H9 (cell line): ENCODE results near the gene CEP131. TPM values are rescaled to one million over a fixed set of nuclear protein-coding genes. Genes with fewer than 3 reads are reported as not detected.

Source experiments
- DNase-seq: peaks from one replicate; pipeline ENCODE4 v3.0.0-alpha.2; 2017
- H2AFZ ChIP-seq: one replicate; pipeline ENCODE4 v1.6.1; 2013; ENCODE audit warnings: mild to moderate bottlenecking, low read length, control low read depth, moderate library complexity
- H2AK5ac ChIP-seq: 2 replicates; pipeline ENCODE4 v1.6.1; 2013; ENCODE audit warnings: low read length, control low read depth, mixed read lengths; ENCODE audit not compliant: insufficient read length
- H2BK120ac ChIP-seq: one replicate; pipeline ENCODE4 v1.6.1; 2013; ENCODE audit warnings: low read depth, mild to moderate bottlenecking, low read length, control low read depth, inconsistent platforms; ENCODE audit not compliant: poor library complexity, severe bottlenecking
- H2BK12ac ChIP-seq: 2 replicates; pipeline ENCODE4 v1.6.1; 2013; ENCODE audit warnings: low read length, control low read depth, mixed read lengths, low read depth; ENCODE audit not compliant: insufficient read length
- H2BK15ac ChIP-seq: 2 replicates; pipeline ENCODE4 v1.6.1; 2013; ENCODE audit warnings: low read depth, low read length, control low read depth
- H2BK20ac ChIP-seq: one replicate; pipeline ENCODE4 v1.6.1; 2013; ENCODE audit warnings: low read depth, mild to moderate bottlenecking, low read length, control low read depth, inconsistent platforms; ENCODE audit not compliant: poor library complexity, severe bottlenecking
- H2BK5ac ChIP-seq: 2 replicates; pipeline ENCODE4 v1.6.1; 2013; ENCODE audit warnings: low read length, control low read depth, mixed read lengths; ENCODE audit not compliant: insufficient read length
- H3K14ac ChIP-seq: 2 replicates; pipeline ENCODE4 v1.6.1; 2013; ENCODE audit warnings: low read length, control low read depth; ENCODE audit not compliant: insufficient read depth
- H3K18ac ChIP-seq: 2 replicates; pipeline ENCODE4 v1.6.1; 2013; ENCODE audit warnings: low read depth, mild to moderate bottlenecking, mixed read lengths, low read length, control low read depth; ENCODE audit not compliant: insufficient read length
- H3K23ac ChIP-seq: 2 replicates; pipeline ENCODE4 v1.6.1; 2013; ENCODE audit warnings: low read length, control low read depth, mixed read lengths, low read depth; ENCODE audit not compliant: insufficient read length
- H3K23me2 ChIP-seq: 2 replicates; pipeline ENCODE4 v1.6.1; 2013; ENCODE audit warnings: low read depth, mild to moderate bottlenecking, mixed read lengths, low read length, control low read depth; ENCODE audit not compliant: insufficient read length, poor library complexity, severe bottlenecking
- H3K27ac ChIP-seq: 2 replicates; pipeline ENCODE4 v1.5.1; 2013; ENCODE audit warnings: low read length, control low read depth, mixed read lengths, low read depth; ENCODE audit not compliant: insufficient read length
- H3K27me3 ChIP-seq: 2 replicates; pipeline ENCODE4 v1.6.1; 2013; ENCODE audit warnings: low read length, control low read depth, inconsistent platforms; ENCODE audit not compliant: insufficient read depth
- H3K4ac ChIP-seq: 2 replicates; pipeline ENCODE4 v1.6.1; 2013; ENCODE audit warnings: low read depth, mild to moderate bottlenecking, control low read depth, inconsistent platforms, low read length, moderate library complexity
- H3K4me1 ChIP-seq: 2 replicates; pipeline ENCODE4 v1.6.1; 2013; ENCODE audit warnings: low read length, control low read depth, inconsistent platforms; ENCODE audit not compliant: insufficient read depth
- H3K4me2 ChIP-seq: 2 replicates; pipeline ENCODE4 v1.6.1; 2013; ENCODE audit warnings: low read length, control low read depth, mixed read lengths; ENCODE audit not compliant: insufficient read length, insufficient read depth
- H3K56ac ChIP-seq: 2 replicates; pipeline ENCODE4 v1.6.1; 2013; ENCODE audit warnings: low read depth, mild to moderate bottlenecking, mixed read lengths, low read length, control low read depth; ENCODE audit not compliant: insufficient read length
- H3K79me1 ChIP-seq: 2 replicates; pipeline ENCODE4 v1.6.1; 2013; ENCODE audit warnings: low read depth, mild to moderate bottlenecking, moderate library complexity, low read length, control low read depth, inconsistent platforms; ENCODE audit not compliant: insufficient read depth, poor library complexity, severe bottlenecking
- H3K79me2 ChIP-seq: 2 replicates; pipeline ENCODE4 v1.6.1; 2013; ENCODE audit warnings: low read length, control low read depth, inconsistent platforms; ENCODE audit not compliant: insufficient read depth
- H3K9ac ChIP-seq: 2 replicates; pipeline ENCODE4 v1.6.1; 2013; ENCODE audit warnings: low read length, control low read depth, mixed read lengths; ENCODE audit not compliant: insufficient read length; ENCODE audit errors: extremely low read depth
- H3K9me3 ChIP-seq: one replicate; pipeline ENCODE4 v1.6.1; 2013; ENCODE audit warnings: low read depth, low read length, inconsistent platforms; ENCODE audit not compliant: control insufficient read depth
- H3T11ph ChIP-seq: one replicate; pipeline ENCODE4 v1.6.1; 2013; ENCODE audit warnings: mild to moderate bottlenecking, low read length, control low read depth, inconsistent platforms
- H4K20me1 ChIP-seq: one replicate; pipeline ENCODE4 v1.6.1; 2013; ENCODE audit not compliant: control insufficient read depth, insufficient read length, insufficient read depth
- H4K5ac ChIP-seq: 2 replicates; pipeline ENCODE4 v1.6.1; 2013; ENCODE audit warnings: low read depth, mild to moderate bottlenecking, mixed read lengths, low read length, control low read depth; ENCODE audit not compliant: insufficient read length
- H4K8ac ChIP-seq: replicated peaks from 2 replicates; pipeline ENCODE4 v1.6.1; 2013; ENCODE audit warnings: low read length, control low read depth, mixed read lengths, low read depth; ENCODE audit not compliant: insufficient read length
- H4K91ac ChIP-seq: 2 replicates; pipeline ENCODE4 v1.6.1; 2013; ENCODE audit warnings: low read depth, mild to moderate bottlenecking, moderate library complexity, mixed read lengths, low read length, control low read depth; ENCODE audit not compliant: insufficient read length
- H3K27ac Mint-ChIP-seq, 3 experiments: 2 replicates in 2 of 3; 3 replicates in 1 of 3; pipeline ENCODE4 v1.8.0; 2020 to 2021; ENCODE audit warnings: mixed read lengths in 3 of 3, mild to moderate bottlenecking in 1 of 3, moderate library complexity in 1 of 3
- H3K27me3 Mint-ChIP-seq: 2 replicates; pipeline ENCODE4 v1.8.0; 2021; ENCODE audit warnings: low read depth, mild to moderate bottlenecking, moderate library complexity, mixed read lengths
- H3K36me3 Mint-ChIP-seq, 3 experiments: 2 replicates in 2 of 3; 3 replicates in 1 of 3; pipeline ENCODE4 v1.8.0; 2020 to 2021; ENCODE audit warnings: low read depth in 3 of 3, mixed read lengths in 3 of 3; ENCODE audit not compliant: insufficient read depth in 1 of 3
- H3K4me1 Mint-ChIP-seq, 2 experiments: 2 replicates each; pipeline ENCODE4 v1.8.0; 2020; ENCODE audit warnings: mixed read lengths in 2 of 2
- H3K4me3 Mint-ChIP-seq, 2 experiments: 2 replicates in 1 of 2; 3 replicates in 1 of 2; pipeline ENCODE4 v1.8.0; 2020 to 2021; ENCODE audit warnings: mild to moderate bottlenecking in 2 of 2, mixed read lengths in 2 of 2, moderate library complexity in 1 of 2
- H3K9me3 Mint-ChIP-seq, 2 experiments: 2 replicates in 1 of 2; 3 replicates in 1 of 2; pipeline ENCODE4 v1.8.0; 2020; ENCODE audit warnings: mild to moderate bottlenecking in 2 of 2, mixed read lengths in 2 of 2, moderate library complexity in 1 of 2
- CTCF ChIP-seq: fragments of 200-600 bp; sonication (generic); conservative IDR thresholded peaks from 3 replicates; pipeline ENCODE4 v1.8.0; 2021; ENCODE audit warnings: antibody characterized with exemption, mild to moderate bottlenecking
- WGBS: extraction: QIAGEN DNeasy Blood & Tissue Kit; methylation state at CpG from one replicate; pipeline ENCODE4 v1.1.7; 2013; ENCODE audit warnings: missing lambda C conversion rate, low lambda C conversion rate, mixed read lengths; ENCODE audit not compliant: insufficient read length; ENCODE audit errors: extremely low coverage; 5-methylcytosine and 5-hydroxymethylcytosine counted together
- total RNA-seq: library from RNA; stranded (reverse); gene quantifications from 2 replicates; pipeline ENCODE4 v1.2.1, GENCODE V29; 2021

CEP131 gene
- total RNA-seq, 1 experiment from 2014 or later = 16.3 TPM

GRCh38 chr17:81192386-81193050, 30.2 kb downstream of the CEP131 start:
- no peak overlapping the region for H3K18ac ChIP-seq
- no peak for DNase-seq
- Mint-ChIP-seq H3K27ac (no peak overlapping the region), H3K36me3 (peaks cover 0 to 10% (median 6%) of the 10 kb centered on the region in 3 experiments; a peak in 5 of 7 replicates), H3K9me3 (no peaks in the 10 kb centered on the region), H3K4me1 (no peaks in the 10 kb centered on the region), H3K27me3 (no peaks in the 10 kb centered on the region), H3K4me3 (no peak overlapping the region)
- no peaks in the 10 kb centered on the region for H3K9me3 ChIP-seq
- H3K14ac ChIP-seq = no peak overlapping the region
- H3K79me1 ChIP-seq = no peaks in the 10 kb centered on the region
- H3T11ph ChIP-seq = no peak overlapping the region
- H3K23me2 ChIP-seq = no peaks in the 10 kb centered on the region
- no CpG with 5 or more reads among the region's 34 CpGs for WGBS
- no peak overlapping the region for H3K27ac ChIP-seq
- no peak overlapping the region for H3K23ac ChIP-seq
- no peaks in the 10 kb centered on the region for H3K4me1 ChIP-seq
- no peak overlapping the region for H3K56ac ChIP-seq
- no peaks in the 10 kb centered on the region for H4K20me1 ChIP-seq
- no peak overlapping the region for H2BK15ac ChIP-seq
- H2BK20ac ChIP-seq = no peak overlapping the region
- no peak overlapping the region for H2AK5ac ChIP-seq
- H4K5ac ChIP-seq = no peak overlapping the region
- H3K27me3 ChIP-seq = no peaks in the 10 kb centered on the region
- TF ChIP-seq CTCF = no peak
- H2AFZ ChIP-seq = no peak overlapping the region
- no peaks in the 10 kb centered on the region for H3K79me2 ChIP-seq
- H3K4me2 ChIP-seq = no peak overlapping the region
- no peak overlapping the region for H2BK5ac ChIP-seq
- no peak overlapping the region for H4K8ac ChIP-seq
- H2BK12ac ChIP-seq = no peak overlapping the region
- H3K9ac ChIP-seq = no peak overlapping the region
- no peak overlapping the region for H3K4ac ChIP-seq
- no peak overlapping the region for H2BK120ac ChIP-seq
- no peak overlapping the region for H4K91ac ChIP-seq
